ENCODE data around the gene STK32B.

DNA sequence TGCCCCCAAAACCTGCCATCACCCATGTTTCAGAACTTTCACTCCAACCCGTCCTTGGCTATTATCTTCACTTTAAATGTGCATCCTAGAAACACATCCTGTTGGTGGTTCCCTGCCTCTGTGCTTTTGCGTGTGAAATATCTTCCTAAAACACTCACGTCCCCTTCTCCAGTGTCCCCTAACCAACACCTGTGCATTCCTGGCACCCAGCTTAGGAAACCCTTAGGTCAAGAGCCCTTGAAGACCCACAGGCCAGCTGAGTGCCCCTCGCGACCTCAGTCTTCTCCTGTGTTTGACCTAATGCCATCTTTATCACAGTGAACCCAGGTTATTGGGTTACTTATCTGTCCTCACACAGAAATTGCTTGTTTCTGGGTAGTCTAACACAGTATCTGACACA lies 117.6 kb downstream of the STK32B start:
- TF ChIP-seq, protein P1, sequence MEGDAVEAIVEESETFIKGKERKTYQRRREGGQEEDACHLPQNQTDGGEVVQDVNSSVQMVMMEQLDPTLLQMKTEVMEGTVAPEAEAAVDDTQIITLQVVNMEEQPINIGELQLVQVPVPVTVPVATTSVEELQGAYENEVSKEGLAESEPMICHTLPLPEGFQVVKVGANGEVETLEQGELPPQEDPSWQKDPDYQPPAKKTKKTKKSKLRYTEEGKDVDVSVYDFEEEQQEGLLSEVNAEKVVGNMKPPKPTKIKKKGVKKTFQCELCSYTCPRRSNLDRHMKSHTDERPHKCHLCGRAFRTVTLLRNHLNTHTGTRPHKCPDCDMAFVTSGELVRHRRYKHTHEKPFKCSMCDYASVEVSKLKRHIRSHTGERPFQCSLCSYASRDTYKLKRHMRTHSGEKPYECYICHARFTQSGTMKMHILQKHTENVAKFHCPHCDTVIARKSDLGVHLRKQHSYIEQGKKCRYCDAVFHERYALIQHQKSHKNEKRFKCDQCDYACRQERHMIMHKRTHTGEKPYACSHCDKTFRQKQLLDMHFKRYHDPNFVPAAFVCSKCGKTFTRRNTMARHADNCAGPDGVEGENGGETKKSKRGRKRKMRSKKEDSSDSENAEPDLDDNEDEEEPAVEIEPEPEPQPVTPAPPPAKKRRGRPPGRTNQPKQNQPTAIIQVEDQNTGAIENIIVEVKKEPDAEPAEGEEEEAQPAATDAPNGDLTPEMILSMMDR (conservative IDR thresholded peaks at IDR 0.05; ENCODE audit: low read length): no peak
- TF ChIP-seq EZH2phosphoT487 (IDR thresholded peaks at IDR 0.05; ENCODE audit: borderline replicate concordance): no peak

Data from Loucy (cell line).